HCT116 (cell line): ENCODE results near the gene FAM32A. TPM values are rescaled to one million over a fixed set of nuclear protein-coding genes. Genes with fewer than 3 reads are reported as not detected.

ENCODE experiments used
- ATAC-seq: fragments of 200-7000 bp; cut with Tn5 transposase; 2 replicates; pipeline ENCODE4 v1.9.1; 2020; ENCODE audit warnings: mild to moderate bottlenecking, moderate library complexity
- BruUV-seq: library from RNA; stranded (reverse); fragments of 400-500 nt; replicated peaks from 2 replicates; lab custom pipeline; 2021; lab: Mats Ljungman, UMichigan
- CTCF ChIA-PET: fragments of 300-600 bp; sonication (Branson Sonifier 250); formaldehyde crosslinking; loops from one replicate; lab custom pipeline; 2021; ENCODE audit warnings: antibody characterized with exemption; lab: Charles Lee
- POLR2A ChIA-PET: fragments of 300-600, 350-600 bp; sonication (Branson Sonifier 250); formaldehyde crosslinking; loops from one replicate; lab custom pipeline; 2021; ENCODE audit warnings: antibody characterized with exemption; lab: Charles Lee
- RAD21 ChIA-PET, 2 experiments: fragments of 300-600 bp; sonication (Branson Sonifier 250); formaldehyde crosslinking; loops; one replicate each; lab custom pipeline; 2023; ENCODE audit warnings: low total read pairs in 2 of 2; ENCODE audit not compliant: uncharacterized antibody in 2 of 2, unreplicated experiment in 2 of 2, low non-redundant PET in 1 of 2; lab: Charles Lee
- DNase-seq: peaks from one replicate; pipeline ENCODE4 v3.0.0-alpha.2; 2010; ENCODE audit warnings: low read depth, low spot score
- H2AFZ ChIP-seq: fragments of 200-600 bp; shearing (Covaris generic), sonication (generic); 2 replicates; pipeline ENCODE4 v1.6.1; 2017; ENCODE audit warnings: low read depth, mixed run types, mixed read lengths, antibody characterized with exemption, low read length; ENCODE audit not compliant: poor library complexity, severe bottlenecking
- H3K27ac ChIP-seq: 2 replicates; pipeline ENCODE4 v1.5.1; 2012; ENCODE audit warnings: low read depth, low read length
- H3K27me3 ChIP-seq: fragments of 200-600 bp; sonication (generic); 2 replicates; pipeline ENCODE4 v1.6.1; 2016; ENCODE audit warnings: mixed run types, low read length, mixed read lengths; ENCODE audit not compliant: insufficient read depth
- H3K36me3 ChIP-seq, 2 experiments: fragments of 200-500 bp in 1 of 2; fragments of 200-600 bp in 1 of 2; sonication (Bioruptor generic) in 1 of 2; sonication (generic) in 1 of 2; 2 replicates each; pipeline versions ENCODE4 v1.5.1 to v1.6.1; 2014 to 2016; ENCODE audit warnings: low read length in 2 of 2, inconsistent platforms in 1 of 2, mixed read lengths in 1 of 2, mixed run types in 1 of 2; ENCODE audit not compliant: insufficient read depth in 2 of 2, control insufficient read depth in 1 of 2
- H3K4me1 ChIP-seq, 2 experiments: fragments of 200-600 bp in 1 of 2; sonication (generic) in 1 of 2; 2 replicates each; pipeline versions ENCODE4 v1.5.1 to v1.6.1; 2012 to 2017; ENCODE audit warnings: low read length in 2 of 2, inconsistent platforms in 1 of 2, mild to moderate bottlenecking in 1 of 2, mixed read lengths in 1 of 2, mixed run types in 1 of 2, moderate library complexity in 1 of 2; ENCODE audit not compliant: insufficient read depth in 2 of 2, control insufficient read depth in 1 of 2
- H3K4me2 ChIP-seq: fragments of 200-600 bp; sonication (generic); 2 replicates; pipeline ENCODE4 v1.6.1; 2017; ENCODE audit warnings: mixed run types, low read length, mixed read lengths
- H3K4me3 ChIP-seq, 2 experiments: fragments of 200-600 bp in 1 of 2; sonication (generic) in 1 of 2; replicated peaks in 1 of 2; 2 replicates each; pipeline ENCODE4 v1.5.1; 2011 to 2016; ENCODE audit warnings: low read length in 2 of 2, control low read depth in 1 of 2, low read depth in 1 of 2, mild to moderate bottlenecking in 1 of 2, mixed read lengths in 1 of 2, mixed run types in 1 of 2
- H3K79me2 ChIP-seq: fragments of 200-600 bp; sonication (generic); 2 replicates; pipeline ENCODE4 v1.6.1; 2017; ENCODE audit warnings: mild to moderate bottlenecking, mixed run types, low read length, moderate library complexity, mixed read lengths; ENCODE audit not compliant: insufficient read depth
- H3K9ac ChIP-seq: fragments of 200-600 bp; sonication (generic); 2 replicates; pipeline ENCODE4 v1.6.1; 2016; ENCODE audit warnings: low read length, mixed read lengths
- H3K9me2 ChIP-seq: fragments of 200-600 bp; sonication (generic), shearing (Covaris generic); 2 replicates; pipeline ENCODE4 v1.6.1; 2017; ENCODE audit warnings: mixed run types, mild to moderate bottlenecking, moderate library complexity; ENCODE audit not compliant: insufficient read depth
- H3K9me3 ChIP-seq, 2 experiments: fragments of 200-500 bp in 1 of 2; fragments of 200-600 bp in 1 of 2; sonication (Bioruptor generic) in 1 of 2; sonication (generic) in 1 of 2; 2 replicates each; pipeline ENCODE4 v1.6.1; 2014 to 2017; ENCODE audit warnings: low read length in 2 of 2, mixed read lengths in 2 of 2, inconsistent platforms in 1 of 2, low read depth in 1 of 2, mild to moderate bottlenecking in 1 of 2, mixed run types in 1 of 2, moderate library complexity in 1 of 2; ENCODE audit not compliant: control insufficient read depth in 1 of 2, insufficient read depth in 1 of 2
- H4K20me1 ChIP-seq: fragments of 200-600 bp; sonication (generic), shearing (Covaris generic); 2 replicates; pipeline ENCODE4 v1.6.1; 2017; ENCODE audit warnings: mixed run types, mild to moderate bottlenecking, moderate library complexity; ENCODE audit not compliant: insufficient read depth
- ATF3 ChIP-seq: IDR thresholded peaks from 2 replicates; pipeline ENCODE4 v1.6.1; 2012
- CBX3 ChIP-seq: IDR thresholded peaks from 2 replicates; pipeline ENCODE4 v1.6.1; 2012; ENCODE audit warnings: low read depth
- CEBPB ChIP-seq: IDR thresholded peaks from 2 replicates; pipeline ENCODE4 v1.6.1; 2012; ENCODE audit warnings: low read depth
- EGR1 ChIP-seq: IDR thresholded peaks from 2 replicates; pipeline ENCODE4 v1.6.1; 2012; ENCODE audit warnings: low read depth
- ELF1 ChIP-seq: IDR thresholded peaks from 2 replicates; pipeline ENCODE4 v1.6.1; 2012; ENCODE audit warnings: low read depth, borderline replicate concordance
- EZH2 ChIP-seq: fragments of 200-600 bp; sonication (generic); IDR thresholded peaks from 2 replicates; pipeline ENCODE4 v1.6.1; 2017; ENCODE audit warnings: antibody characterized with exemption, mixed run types
- FOSL1 ChIP-seq: IDR thresholded peaks from 2 replicates; pipeline ENCODE4 v1.6.1; 2012; ENCODE audit warnings: low read depth
- JUND ChIP-seq: IDR thresholded peaks from 2 replicates; pipeline ENCODE4 v1.6.1; 2012
- POLR2A ChIP-seq: IDR thresholded peaks from 2 replicates; pipeline ENCODE4 v1.7.0; 2011; ENCODE audit warnings: borderline replicate concordance; ENCODE audit not compliant: insufficient read depth, insufficient read length; ENCODE audit errors: extremely low read depth
- POLR2AphosphoS5 ChIP-seq: IDR thresholded peaks from 2 replicates; pipeline ENCODE4 v1.6.1; 2011; ENCODE audit warnings: mild to moderate bottlenecking, low read depth, low read length, moderate library complexity
- RAD21 ChIP-seq: IDR thresholded peaks from 2 replicates; pipeline ENCODE4 v1.6.1; 2012; ENCODE audit warnings: low read depth, mild to moderate bottlenecking
- REST ChIP-seq: IDR thresholded peaks from 2 replicates; pipeline ENCODE4 v1.6.1; 2012; ENCODE audit warnings: low read depth
- SIN3A ChIP-seq: IDR thresholded peaks from 2 replicates; pipeline ENCODE4 v1.6.1; 2012; ENCODE audit warnings: low read depth
- TCF7L2 ChIP-seq: IDR thresholded peaks from 2 replicates; pipeline ENCODE4 v1.7.0; 2011; ENCODE audit warnings: borderline replicate concordance, inconsistent platforms; ENCODE audit not compliant: insufficient read depth, insufficient read length; ENCODE audit errors: extremely low read depth
- ZNF274 ChIP-seq: fragments of 200-500 bp; sonication (Bioruptor generic); IDR thresholded peaks from 2 replicates; pipeline ENCODE4 v1.6.1; 2014; ENCODE audit warnings: mild to moderate bottlenecking, low read depth, low read length, inconsistent platforms
- intact Hi-C: fragments of 100-400 bp; cut with micrococcal nuclease; formaldehyde crosslinking; loops from 2 replicates; pipeline ENCODE4 v1.10.0; 2022
- total RNA-seq: library from RNA; stranded (reverse); gene quantifications from one replicate; pipeline ENCODE4 v1.2.1, GENCODE V29; 2021; ENCODE audit not compliant: unreplicated experiment
- TF ChIP-seq, protein P1 (sequence below): IDR thresholded peaks from 2 replicates; pipeline ENCODE4 v1.6.1; 2012
- TF ChIP-seq, protein P2 (sequence below): IDR thresholded peaks from 2 replicates; pipeline ENCODE4 v1.6.1; 2011; ENCODE audit warnings: mild to moderate bottlenecking, low read length, moderate library complexity; ENCODE audit not compliant: insufficient replicate concordance; ENCODE audit errors: extremely low read depth

The FAM32A gene
- total RNA-seq, 1 experiment from 2014 or later: 61.3 TPM

- RAD21 ChIA-PET: no interaction called here
- H4K20me1 ChIP-seq: no peaks in the 10 kb centered on the region
- ATAC-seq (no peak), DNase-seq (no peak)
- no peaks in the 10 kb centered on the region for H3K79me2 ChIP-seq
- no TSS peak for BruUV-seq
- no peak overlapping the region for H3K4me3 ChIP-seq
- H3K4me1 ChIP-seq: no peaks in the 10 kb centered on the region
- peaks cover 0 to 8% of the 10 kb centered on the region in 2 experiments; a peak in 2 of 4 replicates for H3K36me3 ChIP-seq
- CTCF ChIA-PET: no interaction called here
- no peaks in the 10 kb centered on the region for H3K27me3 ChIP-seq
- H3K9ac ChIP-seq: no peak overlapping the region
- H3K27ac ChIP-seq: no peak overlapping the region
- no peaks in the 10 kb centered on the region for H3K9me3 ChIP-seq
- no peak for TF ChIP-seq JUND
- TF ChIP-seq CBX3: no peak
- no peak for TF ChIP-seq ELF1
- no peak for TF ChIP-seq SIN3A
- no peak for TF ChIP-seq POLR2AphosphoS5
- TF ChIP-seq, protein P1, sequence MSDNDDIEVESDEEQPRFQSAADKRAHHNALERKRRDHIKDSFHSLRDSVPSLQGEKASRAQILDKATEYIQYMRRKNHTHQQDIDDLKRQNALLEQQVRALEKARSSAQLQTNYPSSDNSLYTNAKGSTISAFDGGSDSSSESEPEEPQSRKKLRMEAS: no peak
- no peak for TF ChIP-seq REST
- no peak for TF ChIP-seq FOSL1
- TF ChIP-seq POLR2A: no peak
- TF ChIP-seq TCF7L2: no peak
- TF ChIP-seq ATF3: no peak
- no peak for TF ChIP-seq RAD21
- TF ChIP-seq EZH2: no peak
- TF ChIP-seq ZNF274: no peak
- TF ChIP-seq EGR1: no peak
- TF ChIP-seq, protein P2, sequence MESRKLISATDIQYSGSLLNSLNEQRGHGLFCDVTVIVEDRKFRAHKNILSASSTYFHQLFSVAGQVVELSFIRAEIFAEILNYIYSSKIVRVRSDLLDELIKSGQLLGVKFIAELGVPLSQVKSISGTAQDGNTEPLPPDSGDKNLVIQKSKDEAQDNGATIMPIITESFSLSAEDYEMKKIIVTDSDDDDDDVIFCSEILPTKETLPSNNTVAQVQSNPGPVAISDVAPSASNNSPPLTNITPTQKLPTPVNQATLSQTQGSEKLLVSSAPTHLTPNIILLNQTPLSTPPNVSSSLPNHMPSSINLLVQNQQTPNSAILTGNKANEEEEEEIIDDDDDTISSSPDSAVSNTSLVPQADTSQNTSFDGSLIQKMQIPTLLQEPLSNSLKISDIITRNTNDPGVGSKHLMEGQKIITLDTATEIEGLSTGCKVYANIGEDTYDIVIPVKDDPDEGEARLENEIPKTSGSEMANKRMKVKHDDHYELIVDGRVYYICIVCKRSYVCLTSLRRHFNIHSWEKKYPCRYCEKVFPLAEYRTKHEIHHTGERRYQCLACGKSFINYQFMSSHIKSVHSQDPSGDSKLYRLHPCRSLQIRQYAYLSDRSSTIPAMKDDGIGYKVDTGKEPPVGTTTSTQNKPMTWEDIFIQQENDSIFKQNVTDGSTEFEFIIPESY: no peak
- TF ChIP-seq CEBPB: no peak
- H3K4me2 ChIP-seq: no peak overlapping the region
- intact Hi-C loops: no loop called here
- POLR2A ChIA-PET: no interaction called here
- H3K9me2 ChIP-seq: no peaks in the 10 kb centered on the region
- no peak overlapping the region for H2AFZ ChIP-seq
Measured at GRCh38 chr19:16228637-16229321, 43.6 kb downstream of the FAM32A start.
